Measurements from ENCODE around the gene L3MBTL3. TPM values are rescaled to one million over a fixed set of nuclear protein-coding genes. Genes with fewer than 3 reads are reported as not detected.

The L3MBTL3 gene
- total RNA-seq, 1 experiment from 2014 or later = 31.5 TPM

DNA sequence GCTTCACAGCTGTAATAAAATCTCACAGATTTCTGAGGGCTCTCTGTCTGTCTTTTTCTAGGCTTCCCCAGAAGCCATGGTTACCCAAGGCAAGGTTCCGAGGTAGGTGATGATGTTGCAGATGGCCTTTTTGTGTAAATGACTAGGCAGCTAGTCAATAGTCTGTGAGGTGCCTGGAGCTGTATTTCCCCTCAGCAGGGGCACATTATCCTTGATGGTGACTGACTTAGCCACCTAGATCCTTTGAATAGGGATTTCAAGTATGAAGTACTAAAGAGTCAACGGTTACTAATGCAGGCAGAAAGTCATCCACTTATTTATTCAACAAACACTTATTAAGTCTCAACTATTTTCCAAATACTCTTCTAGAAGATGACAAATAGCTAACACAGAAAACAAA is 49.3 kb upstream of the L3MBTL3 start (continued):
- TF ChIP-seq POLR2AphosphoS5 (IDR thresholded peaks at IDR 0.05; ENCODE audit: low read depth, low read length) = no peak

DNA sequence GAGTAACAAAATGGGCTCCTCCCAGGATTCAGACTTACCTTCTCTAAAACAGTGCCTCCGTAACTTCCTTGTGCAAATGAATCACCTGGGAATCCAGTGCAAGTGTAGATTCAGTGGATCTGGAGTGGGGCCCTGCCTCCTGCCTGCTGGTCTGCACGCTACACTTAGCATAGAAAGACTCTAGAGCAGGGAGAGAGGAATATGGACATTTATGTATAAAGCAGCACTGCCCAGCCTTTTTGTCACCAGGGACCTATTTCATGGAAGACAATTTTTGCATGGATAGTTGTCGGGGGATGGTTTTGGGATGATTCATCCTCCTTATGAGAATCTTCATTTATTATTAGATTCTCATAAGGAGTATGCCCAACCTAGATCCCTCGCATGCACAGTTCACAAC is 42.3 kb upstream of the L3MBTL3 start:
- H3K9ac ChIP-seq (ENCODE audit: low read length) = no peak overlapping the region
- no peak overlapping the region for H3K27ac ChIP-seq (ENCODE audit: low read depth, low read length)
- no peaks in the 10 kb centered on the region for H3K27me3 ChIP-seq (ENCODE audit: insufficient read depth, low read length)
- DNase-seq (ENCODE audit: low read depth, low spot score) = no peak
- no peaks in the 10 kb centered on the region for H3K4me1 ChIP-seq (ENCODE audit: control insufficient read depth in 1 of 2, insufficient read depth in 2 of 2, low read length in 2 of 2)
- RAD21 ChIA-PET (ENCODE audit: low non-redundant PET in 1 of 2, low total read pairs in 2 of 2, uncharacterized antibody in 2 of 2, unreplicated experiment in 2 of 2) = no interaction called here
- POLR2A ChIA-PET = no interaction called here
- no peak for TF ChIP-seq CEBPB (IDR thresholded peaks at IDR 0.05; ENCODE audit: low read depth)
- TF ChIP-seq, protein P1, sequence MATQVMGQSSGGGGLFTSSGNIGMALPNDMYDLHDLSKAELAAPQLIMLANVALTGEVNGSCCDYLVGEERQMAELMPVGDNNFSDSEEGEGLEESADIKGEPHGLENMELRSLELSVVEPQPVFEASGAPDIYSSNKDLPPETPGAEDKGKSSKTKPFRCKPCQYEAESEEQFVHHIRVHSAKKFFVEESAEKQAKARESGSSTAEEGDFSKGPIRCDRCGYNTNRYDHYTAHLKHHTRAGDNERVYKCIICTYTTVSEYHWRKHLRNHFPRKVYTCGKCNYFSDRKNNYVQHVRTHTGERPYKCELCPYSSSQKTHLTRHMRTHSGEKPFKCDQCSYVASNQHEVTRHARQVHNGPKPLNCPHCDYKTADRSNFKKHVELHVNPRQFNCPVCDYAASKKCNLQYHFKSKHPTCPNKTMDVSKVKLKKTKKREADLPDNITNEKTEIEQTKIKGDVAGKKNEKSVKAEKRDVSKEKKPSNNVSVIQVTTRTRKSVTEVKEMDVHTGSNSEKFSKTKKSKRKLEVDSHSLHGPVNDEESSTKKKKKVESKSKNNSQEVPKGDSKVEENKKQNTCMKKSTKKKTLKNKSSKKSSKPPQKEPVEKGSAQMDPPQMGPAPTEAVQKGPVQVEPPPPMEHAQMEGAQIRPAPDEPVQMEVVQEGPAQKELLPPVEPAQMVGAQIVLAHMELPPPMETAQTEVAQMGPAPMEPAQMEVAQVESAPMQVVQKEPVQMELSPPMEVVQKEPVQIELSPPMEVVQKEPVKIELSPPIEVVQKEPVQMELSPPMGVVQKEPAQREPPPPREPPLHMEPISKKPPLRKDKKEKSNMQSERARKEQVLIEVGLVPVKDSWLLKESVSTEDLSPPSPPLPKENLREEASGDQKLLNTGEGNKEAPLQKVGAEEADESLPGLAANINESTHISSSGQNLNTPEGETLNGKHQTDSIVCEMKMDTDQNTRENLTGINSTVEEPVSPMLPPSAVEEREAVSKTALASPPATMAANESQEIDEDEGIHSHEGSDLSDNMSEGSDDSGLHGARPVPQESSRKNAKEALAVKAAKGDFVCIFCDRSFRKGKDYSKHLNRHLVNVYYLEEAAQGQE (IDR thresholded peaks at IDR 0.05; ENCODE audit: low read depth) = no peak
- no TSS peak for BruUV-seq (replicated peaks)
- no peaks in the 10 kb centered on the region for H3K79me2 ChIP-seq (ENCODE audit: insufficient read depth, low read length)
- ATAC-seq = no peak
- H3K36me3 ChIP-seq (ENCODE audit: control insufficient read depth in 1 of 2, insufficient read depth in 2 of 2, low read length in 2 of 2) = no peaks in the 10 kb centered on the region
- no peak overlapping the region for H2AFZ ChIP-seq (ENCODE audit: low read depth, low read length, poor library complexity, severe bottlenecking)
- no peak overlapping the region for H3K4me2 ChIP-seq (ENCODE audit: low read length)
- H3K9me2 ChIP-seq (ENCODE audit: insufficient read depth) = no peaks in the 10 kb centered on the region
- no peaks in the 10 kb centered on the region for H4K20me1 ChIP-seq (ENCODE audit: insufficient read depth)
- no peaks in the 10 kb centered on the region for H3K9me3 ChIP-seq (ENCODE audit: control insufficient read depth in 1 of 2, insufficient read depth in 1 of 2, low read depth in 1 of 2, low read length in 2 of 2)
- no peak overlapping the region for H3K4me3 ChIP-seq (replicated peaks in 1 of 2; ENCODE audit: low read depth in 1 of 2, low read length in 2 of 2)
- intact Hi-C loops (cut with micrococcal nuclease) = no loop called here
- CTCF ChIA-PET = no interaction called here

Measured in HCT116 (cell line).